ENCODE measurements around the gene VSX2.

- TF ChIP-seq CTCF (IDR thresholded peaks at IDR 0.05) (no peak), POLR2A (IDR thresholded peaks at IDR 0.05) (no peak)
These were observed 1.8 kb downstream of the VSX2 start for GRCh38 chr14:74240794-74241651.
